Measurements from ENCODE around the gene SENP7.
A peak's percentile ranks its signal among the peaks of the same experiment; 100 is the strongest.
"Not testable (repeated sequence)": the region's sequence is repeated elsewhere in the genome, so short reads cannot be mapped to it uniquely, and the experiment has no call there.

The SENP7 gene

GRCh38 chr3:101512646-101513418, at the start of gene SENP7:
Gene SENP7 (minus strand): TSS chr3:101513212. CDS start chr3:101513130, 82 bp downstream.
- peak; percentile 68 for DNase-seq (ENCODE audit: low read depth)

- peak; percentile 87 for DNase-seq (ENCODE audit: low read depth)
Measured at GRCh38 chr3:101561630-101562328, 48.8 kb upstream of the SENP7 start, which contains the start of gene TRMT10C. Gene TRMT10C (plus strand): TSS chr3:101561868. CDS start chr3:101564782, 2,914 bp downstream.

DNA sequence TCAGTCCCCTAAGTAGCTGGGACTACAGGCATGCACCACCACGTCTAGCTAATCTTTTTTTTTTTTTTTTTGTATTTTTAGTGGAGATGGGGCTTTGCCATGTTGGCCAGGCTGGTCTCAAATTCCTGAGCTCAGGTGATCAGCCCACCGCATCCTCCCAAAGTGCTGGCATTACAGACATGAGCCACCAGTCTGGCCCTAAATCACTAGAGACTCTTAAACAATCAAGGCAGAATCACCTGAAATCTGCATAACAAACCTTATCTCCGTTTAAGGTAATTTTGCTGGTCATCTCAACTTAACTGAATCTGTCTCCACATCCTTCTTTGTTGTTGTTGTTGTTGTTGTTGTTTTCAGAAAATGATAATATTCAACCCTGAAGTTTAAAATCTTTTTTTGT, 43.1 kb upstream of the SENP7 start:
- no peak for DNase-seq (ENCODE audit: low read depth)

- not testable (repeated sequence) for DNase-seq (ENCODE audit: low read depth)
Measured at GRCh38 chr3:101553381-101553780, 40.4 kb upstream of the SENP7 start.

DNA sequence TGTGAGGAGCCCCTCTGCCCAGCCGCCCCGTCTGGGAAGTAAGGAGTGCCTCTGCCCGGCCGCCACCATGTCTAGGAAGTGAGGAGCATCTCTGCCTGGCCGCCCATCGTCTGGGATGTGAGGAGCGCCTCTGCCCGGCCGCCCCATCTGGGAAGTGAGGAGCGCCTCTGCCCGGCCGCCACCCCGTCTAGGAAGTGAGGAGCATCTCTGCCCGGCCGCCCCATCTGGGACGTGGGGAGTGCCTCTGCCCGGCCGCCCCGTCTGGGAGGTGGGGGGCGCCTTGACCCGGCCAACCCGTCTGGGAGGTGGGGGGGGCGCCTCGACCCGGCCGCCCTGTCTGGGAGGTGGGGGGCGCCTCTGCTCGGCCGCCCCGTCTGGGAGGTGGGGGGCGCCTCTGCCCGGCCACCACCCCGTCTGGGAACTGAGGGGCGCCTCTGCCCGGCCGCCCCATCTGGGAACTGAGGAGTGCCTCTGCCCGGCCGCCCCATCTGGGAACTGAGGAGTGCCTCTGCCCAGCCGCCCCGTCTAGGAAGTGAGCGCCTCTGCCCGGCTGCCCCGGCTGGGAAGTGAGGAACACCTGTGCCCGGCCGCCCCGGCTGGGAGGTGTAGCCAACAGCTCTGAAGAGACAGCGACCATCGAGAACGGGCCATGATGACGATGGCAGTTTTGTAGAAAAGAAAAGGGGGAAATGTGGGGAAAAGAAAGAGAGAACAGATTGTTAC, 38.5 kb upstream of the SENP7 start:
- not testable (repeated sequence) for DNase-seq (ENCODE audit: low read depth)

DNA sequence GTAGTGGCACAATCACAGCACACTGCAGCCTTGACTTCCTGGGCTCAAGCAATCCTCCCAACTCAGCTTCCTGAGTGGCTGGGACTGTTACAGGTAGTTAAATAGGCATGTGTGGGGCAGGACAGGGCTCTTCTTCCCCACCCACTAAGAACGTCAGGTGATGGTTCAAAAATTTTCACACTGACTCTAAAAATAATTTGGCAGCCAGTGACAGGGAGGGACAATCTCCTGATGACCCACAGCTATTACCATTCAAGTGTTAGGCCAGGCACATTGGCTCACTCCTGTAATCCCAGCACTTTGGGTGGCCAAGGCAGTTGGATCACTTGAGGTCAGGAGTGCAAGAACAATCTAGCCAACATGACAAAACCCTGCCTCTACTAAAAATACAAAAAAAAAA, 36.5 kb upstream of the SENP7 start:
- DNase-seq (ENCODE audit: low read depth) = no peak

DNA sequence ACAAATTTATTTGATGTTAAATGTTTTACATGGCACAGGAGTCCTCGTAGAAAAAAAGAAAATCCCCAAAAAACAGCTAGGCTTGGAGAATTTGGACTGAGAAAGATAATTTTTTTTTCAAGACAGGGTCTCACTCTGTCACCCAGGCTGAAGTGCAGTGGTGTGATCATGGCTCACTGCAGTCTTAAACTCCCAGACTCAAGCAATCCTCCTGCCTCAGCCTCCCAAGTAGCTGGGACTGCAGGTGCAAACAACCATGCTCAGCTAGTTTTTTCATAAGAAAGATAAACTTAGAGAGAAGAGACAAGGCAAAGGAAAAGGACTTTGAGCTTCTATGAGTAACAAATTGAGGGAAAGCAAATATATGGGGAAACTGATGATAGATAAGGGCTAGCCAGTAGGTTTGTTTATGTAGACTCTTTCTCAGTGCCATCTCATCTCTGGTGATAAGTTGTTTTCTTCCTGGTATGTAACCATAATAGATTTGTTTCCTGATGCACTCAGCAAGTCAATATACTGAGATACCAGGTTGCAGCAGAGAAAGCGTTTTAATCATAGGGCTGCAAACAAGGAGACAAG, 35.6 kb upstream of the SENP7 start:
- DNase-seq (ENCODE audit: low read depth) = no peak

DNA sequence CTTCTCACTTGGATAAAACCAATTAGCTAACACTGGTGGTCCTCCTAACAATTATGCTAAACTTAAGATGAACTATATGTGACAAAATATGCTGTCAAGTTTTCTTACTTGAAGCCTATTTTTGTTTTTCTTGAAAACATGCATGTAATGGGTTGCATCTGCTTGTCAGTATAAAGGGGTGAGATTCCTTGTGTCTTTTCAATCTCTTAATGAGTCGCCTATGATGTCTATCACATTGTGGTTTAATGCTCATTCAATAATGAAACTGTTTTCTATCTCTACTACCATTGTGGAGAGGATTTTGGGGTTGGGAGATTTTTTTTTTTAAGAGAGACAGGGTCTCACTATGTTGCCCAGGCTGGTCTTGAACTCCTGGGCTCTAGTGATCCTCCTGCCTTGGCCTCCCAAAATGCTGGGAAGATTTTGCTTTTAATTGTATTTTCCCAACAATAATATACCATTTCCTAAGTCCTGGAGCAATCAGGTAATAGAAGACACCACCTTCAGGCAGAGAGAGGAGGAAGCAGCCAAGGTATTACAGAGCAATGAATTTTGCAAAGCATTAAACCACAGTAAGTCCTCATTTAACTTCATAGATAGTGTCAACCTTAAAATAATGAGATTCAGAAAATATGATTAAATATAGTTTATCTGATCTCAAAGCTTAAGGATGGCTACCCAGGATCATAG, 31.3 kb upstream of the SENP7 start:
- no peak for DNase-seq (ENCODE audit: low read depth)

- no peak for DNase-seq (ENCODE audit: low read depth)
Measured at GRCh38 chr3:101542957-101543356, 29.9 kb upstream of the SENP7 start.

- not testable (repeated sequence) for DNase-seq (ENCODE audit: low read depth)
Measured at GRCh38 chr3:101536955-101537354, 23.9 kb upstream of the SENP7 start.

DNA sequence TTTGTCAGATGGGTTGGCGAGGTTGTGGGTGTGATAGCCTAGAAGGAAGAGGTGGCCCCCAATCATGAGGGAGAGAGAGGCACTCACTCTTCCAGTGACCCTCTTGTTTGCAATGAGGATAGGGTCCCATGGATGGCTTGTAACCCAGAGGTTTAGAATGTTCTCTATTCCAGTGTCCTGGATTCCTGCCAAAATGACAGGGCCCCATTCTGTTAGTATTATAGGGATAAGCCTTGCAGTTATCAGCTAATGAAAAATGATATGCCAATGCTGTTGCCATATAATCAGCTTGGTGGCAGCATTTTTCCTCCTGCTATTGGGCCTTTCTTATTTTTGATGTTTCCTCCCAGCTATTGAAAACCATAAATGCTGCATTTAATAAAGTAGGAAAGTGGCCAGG, 23.3 kb upstream of the SENP7 start:
- no peak for DNase-seq (ENCODE audit: low read depth)

GRCh38 chr3:101535221-101535620, 22.2 kb upstream of the SENP7 start:
- no peak for DNase-seq (ENCODE audit: low read depth)

DNA sequence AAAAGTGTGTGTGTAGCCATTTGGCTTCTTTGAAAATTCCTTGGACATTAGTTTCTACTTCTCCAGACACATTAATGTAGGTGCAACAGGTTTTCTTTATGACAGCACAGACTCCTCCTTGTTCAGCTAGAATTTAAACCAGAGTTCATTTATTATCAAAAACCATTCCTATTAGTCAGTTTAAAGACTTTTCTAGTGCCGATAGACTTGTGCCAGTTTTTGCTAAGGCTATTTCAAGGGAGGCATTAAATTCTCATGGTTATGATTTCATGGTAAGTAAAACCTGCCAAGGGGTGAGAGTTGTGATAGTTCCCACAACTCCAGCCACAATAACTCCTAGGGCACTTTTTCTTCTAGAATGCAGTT, 20.6 kb upstream of the SENP7 start:
- DNase-seq (ENCODE audit: low read depth) = no peak

DNA sequence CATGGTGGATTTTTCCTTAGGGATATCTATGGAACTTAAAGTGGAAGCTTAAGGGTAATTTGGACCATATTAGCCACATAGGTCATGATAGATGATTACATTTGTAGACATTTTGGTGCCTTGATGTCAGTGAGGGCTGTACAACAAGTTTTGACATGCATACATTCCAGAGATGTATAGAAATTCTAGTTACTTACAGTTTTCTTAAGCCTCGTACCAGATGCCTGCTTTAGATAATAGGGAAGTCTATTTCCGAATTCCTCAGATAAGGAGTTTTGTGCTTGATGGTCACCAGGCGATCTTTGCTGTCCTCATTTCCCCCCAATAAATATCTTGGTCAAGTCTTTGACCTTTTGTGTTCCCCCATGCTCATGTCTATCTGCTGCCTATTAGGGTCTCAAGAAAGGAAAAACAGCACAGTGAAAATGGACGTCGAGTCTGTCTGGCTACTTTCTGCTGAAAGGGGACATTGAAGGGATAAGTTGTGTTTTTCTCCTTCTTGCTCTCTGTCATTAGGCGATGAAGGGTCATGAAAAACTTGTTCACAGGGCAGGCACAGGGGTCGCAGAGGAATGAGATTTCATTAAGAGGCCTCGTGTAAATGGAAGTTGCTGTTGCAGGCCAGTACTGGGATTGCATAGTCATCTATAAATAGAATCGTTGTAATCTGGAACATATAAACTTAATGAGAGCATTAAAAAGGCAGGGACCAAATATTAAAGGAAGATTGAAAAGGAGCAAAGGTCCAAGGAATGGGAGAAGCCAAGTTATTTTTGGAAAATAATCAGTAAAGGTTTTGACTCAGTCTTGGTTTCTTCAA, 20.0 kb upstream of the SENP7 start:
- DNase-seq (ENCODE audit: low read depth) = no peak

DNA sequence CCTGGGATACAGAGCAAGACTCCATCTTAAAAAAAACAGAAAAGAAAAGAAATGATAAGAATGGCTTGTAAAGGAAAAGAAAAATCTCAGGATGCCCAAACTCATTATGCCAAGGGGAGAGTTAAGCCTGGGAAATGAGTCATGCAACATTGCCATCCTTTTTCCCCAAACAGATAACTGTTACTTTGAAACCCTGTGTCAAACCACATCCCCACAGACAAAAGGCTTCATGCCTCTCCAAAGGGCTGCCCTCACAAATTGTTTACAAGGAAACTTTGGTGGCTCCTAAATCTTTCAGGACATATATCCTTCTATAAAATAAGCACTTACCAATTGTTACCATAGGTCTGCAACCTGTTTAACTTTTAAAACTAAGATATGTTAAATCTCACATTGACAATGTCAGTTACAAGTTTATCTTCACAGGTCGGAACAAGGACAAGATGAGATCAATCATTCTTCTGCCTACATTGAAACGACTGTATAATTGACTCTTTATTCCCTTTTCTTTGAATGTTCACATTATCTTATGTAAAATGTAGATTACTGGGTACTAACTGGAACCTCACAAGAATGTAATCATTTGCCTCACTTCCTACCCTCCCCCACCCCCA, 18.6 kb upstream of the SENP7 start:
- DNase-seq (ENCODE audit: low read depth) = no peak

GRCh38 chr3:101530686-101531047, 17.7 kb upstream of the SENP7 start:
- DNase-seq (ENCODE audit: low read depth) = no peak

DNA sequence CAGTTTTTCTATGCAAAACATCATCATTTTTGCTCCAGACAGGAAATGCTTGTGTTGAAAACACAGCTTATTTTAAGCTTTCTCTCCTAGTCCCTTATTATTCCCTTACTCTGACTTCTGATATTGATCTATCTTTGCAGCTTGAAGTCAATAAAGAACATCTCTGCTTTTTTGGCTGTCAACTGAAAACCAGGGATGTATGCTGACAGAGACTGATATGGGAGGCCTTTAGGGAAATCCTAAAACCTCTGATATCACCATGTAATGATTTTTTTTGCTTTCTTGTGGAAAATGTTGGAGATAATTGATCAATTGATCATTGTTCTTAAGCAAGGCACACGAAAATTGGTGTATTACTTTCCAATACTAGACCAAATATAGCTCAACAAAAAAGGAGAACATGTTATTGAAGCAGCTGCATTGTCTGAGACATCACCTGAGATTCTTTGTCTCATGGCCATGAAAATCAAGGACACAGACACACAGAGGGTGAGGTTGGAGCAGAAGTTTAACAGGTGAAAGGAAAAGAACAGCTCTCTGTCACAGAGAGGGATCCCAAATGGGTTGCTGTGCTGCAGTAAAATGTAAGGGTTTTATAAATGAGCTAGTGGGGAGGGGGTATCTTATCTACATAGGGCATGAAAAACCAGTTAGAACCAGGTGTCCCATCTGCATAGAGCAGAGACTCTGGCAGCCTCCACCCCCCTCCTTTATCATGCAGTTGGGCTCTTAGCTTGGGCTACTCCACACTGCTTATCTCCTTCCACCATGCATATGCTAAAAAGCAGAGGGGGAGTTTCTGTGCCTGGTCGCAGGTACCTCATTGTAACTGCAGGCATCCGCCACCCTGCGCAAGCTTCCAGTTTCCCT, 17.0 kb upstream of the SENP7 start:
- no peak for DNase-seq (ENCODE audit: low read depth)

GRCh38 chr3:101527906-101528305, 14.9 kb upstream of the SENP7 start:
- no peak for DNase-seq (ENCODE audit: low read depth)

GRCh38 chr3:101527441-101527840, 14.4 kb upstream of the SENP7 start:
- no peak for DNase-seq (ENCODE audit: low read depth)

Data from activated T-helper 9 cell treated with anti-CD3 and anti-CD28 coated beads, Interleukin-2, amount 50 U/mL, for 16 hours (primary cell).